GM12878 (cell line): ENCODE results near the gene MGLL. TPM values are rescaled to one million over a fixed set of nuclear protein-coding genes. Genes with fewer than 3 reads are reported as not detected.

ENCODE experiments used
- ATF3 ChIP-seq: IDR thresholded peaks from 2 replicates; pipeline ENCODE4 v1.6.1; 2011; ENCODE audit warnings: low read depth, mild to moderate bottlenecking, low read length, moderate library complexity, borderline replicate concordance; ENCODE audit errors: extremely low read depth
- RAD51 ChIP-seq: fragments of 450-650 bp; IDR thresholded peaks from 2 replicates; pipeline ENCODE4 v1.6.1; 2016; ENCODE audit warnings: moderate library complexity, mild to moderate bottlenecking, inconsistent platforms
- SKIL ChIP-seq: fragments of 450-650 bp; IDR thresholded peaks from 2 replicates; pipeline ENCODE4 v1.6.1; 2017; ENCODE audit warnings: mild to moderate bottlenecking, low read depth, inconsistent platforms; ENCODE audit not compliant: poor library complexity, severe bottlenecking
- TCF7 ChIP-seq: IDR thresholded peaks from 2 replicates; pipeline ENCODE4 v1.6.1; 2014; ENCODE audit warnings: antibody characterized with exemption, borderline replicate concordance
- USF2 ChIP-seq: IDR thresholded peaks from 2 replicates; pipeline ENCODE4 v1.6.1; 2011; ENCODE audit warnings: low read depth, low read length, improper control_type of control experiment, borderline replicate concordance
- ZNF274 ChIP-seq: IDR thresholded peaks from one replicate; pipeline ENCODE4 v1.8.0; 2011; ENCODE audit not compliant: insufficient read length, insufficient read depth
- ZNF592 ChIP-seq: fragments of 450-650 bp; IDR thresholded peaks from 2 replicates; pipeline ENCODE4 v1.6.1; 2017; ENCODE audit warnings: mild to moderate bottlenecking, moderate library complexity
- polyA plus RNA-seq, 11 experiments: library from polyadenylated mRNA; depleted of rRNA in 4 of 11; unstranded in 6 of 11; stranded (reverse) in 5 of 11; fragments of >200 nt; fragmentation: Nextera tagmentation in 4 of 11; fragmentation: Illumina TruSeq in 1 of 11; extraction: Ambion mirVana in 4 of 11; extraction: Trizol in 1 of 11; gene quantifications; 1 replicate in 1 of 11; 2 replicates in 10 of 11; pipeline versions ENCODE4 v1.2.1 to v1.2.3, GENCODE V29; 2011 to 2016; ENCODE audit warnings: inconsistent platforms in 2 of 11, missing spikeins in 2 of 11, low read depth in 1 of 11
- total RNA-seq, 4 experiments: library from RNA; depleted of rRNA in 3 of 4; stranded (reverse); fragments of >200 nt in 3 of 4; fragmentation: Illumina TruSeq in 1 of 4; extraction: Trizol in 1 of 4; gene quantifications; 2 replicates each; pipeline versions ENCODE4 v1.2.1 to v1.2.3, GENCODE V29; 2013 to 2021

Gene MGLL
- total and polyA plus RNA-seq, 10 of the 15 experiments (the other 5 are each of a cell fraction or from before 2014, with no cell fraction given), result 44.9 to 177 (median 72.9) TPM

GRCh38 chr3:127669541-127670228 is 152.6 kb downstream of the MGLL start (continued):
- TF ChIP-seq ATF3, result no peak
- no peak for TF ChIP-seq USF2
- no peak for TF ChIP-seq TCF7
- TF ChIP-seq ZNF592, result no peak
- no peak for TF ChIP-seq RAD51
- no peak for TF ChIP-seq ZNF274
- no peak for TF ChIP-seq SKIL
